Measurements from ENCODE around the gene MAP2K5. TPM values are rescaled to one million over a fixed set of nuclear protein-coding genes. Genes with fewer than 3 reads are reported as not detected.
"Not testable (repeated sequence)": the region's sequence is repeated elsewhere in the genome, so short reads cannot be mapped to it uniquely, and the experiment has no call there.

The MAP2K5 gene
- total RNA-seq, 1 donor from 2014 or later, result 17.8 TPM

DNA sequence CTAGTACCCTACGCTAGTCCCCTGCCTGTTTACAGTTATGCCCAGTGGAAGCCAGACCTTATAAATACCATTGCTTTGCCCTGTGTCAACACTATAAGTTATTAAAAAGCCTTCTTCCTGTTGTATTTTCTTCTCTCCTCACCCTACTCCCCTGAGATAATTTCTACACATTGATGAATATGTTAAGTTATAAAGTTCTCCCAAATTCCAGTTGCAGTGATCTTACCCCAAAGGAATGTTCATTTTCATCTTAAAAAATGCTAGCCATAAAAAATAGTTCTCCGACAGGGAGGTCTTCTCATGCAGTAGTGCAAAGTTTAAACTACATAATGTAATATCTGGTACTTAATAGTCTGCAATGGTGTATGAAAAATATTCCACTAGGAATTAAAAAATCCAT is 58.6 kb downstream of the MAP2K5 start:
- no peak for DNase-seq (ENCODE audit: low spot score)

- DNase-seq (ENCODE audit: low spot score), result no peak
Observed at GRCh38 chr15:67603063-67603462, 60.6 kb downstream of the MAP2K5 start.

DNA sequence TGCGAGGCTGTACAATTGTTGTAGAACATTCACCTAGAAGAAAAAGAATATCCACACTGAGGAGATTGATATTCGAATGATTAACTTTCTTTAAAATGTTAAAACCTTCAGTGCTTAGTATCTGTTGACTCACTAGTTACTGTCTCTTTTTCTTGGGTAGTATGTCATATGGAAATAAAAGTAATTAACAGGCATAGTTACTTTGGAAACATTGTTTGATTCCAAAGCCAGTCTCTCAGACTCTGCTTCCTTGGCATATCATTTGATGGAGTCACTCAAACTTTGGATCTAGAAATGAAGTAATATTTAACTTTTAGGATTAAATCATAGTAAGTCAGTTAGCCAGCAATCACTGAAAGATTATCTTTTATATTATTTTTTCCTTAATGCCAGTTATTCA is 63.4 kb downstream of the MAP2K5 start:
- DNase-seq (ENCODE audit: low spot score), result no peak

DNA sequence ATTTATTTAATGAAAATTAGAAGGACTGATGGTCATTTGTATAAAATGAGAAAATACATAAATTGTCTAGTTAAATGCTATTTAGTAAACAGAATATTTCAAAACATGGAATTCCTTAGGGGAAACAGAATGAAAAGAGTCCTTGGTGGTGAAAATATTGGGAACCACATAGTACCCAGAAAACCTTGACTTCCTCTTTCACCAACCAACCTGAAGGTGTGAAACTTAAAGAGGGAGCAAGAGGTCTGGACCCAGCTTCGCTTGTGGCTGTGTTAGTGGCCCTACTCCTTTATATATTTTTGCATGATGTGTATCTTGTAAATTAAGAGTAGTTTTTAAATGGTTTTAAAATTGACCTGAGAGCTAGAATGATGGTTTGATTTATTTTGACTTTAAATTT is 64.2 kb downstream of the MAP2K5 start:
- no peak for DNase-seq (ENCODE audit: low spot score)

DNA sequence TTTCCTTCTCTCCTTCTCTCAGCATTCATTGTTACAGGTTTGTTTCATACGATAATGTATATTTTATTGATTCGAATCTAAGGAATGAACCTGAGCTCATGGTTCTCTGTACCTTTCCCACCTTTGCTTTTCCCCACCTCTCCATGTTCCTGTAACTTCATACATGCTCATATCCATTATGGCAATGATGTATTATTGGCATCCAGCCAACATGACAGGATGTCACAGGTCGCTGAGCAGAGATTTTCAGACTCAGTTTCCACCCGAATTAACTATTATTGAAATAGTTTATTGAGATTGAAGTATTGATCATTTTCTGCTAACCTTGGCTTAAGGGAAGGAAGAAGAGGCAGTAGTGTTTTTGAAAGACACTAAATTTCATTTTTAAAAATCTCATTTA is 64.8 kb downstream of the MAP2K5 start:
- no peak for DNase-seq (ENCODE audit: low spot score)

DNA sequence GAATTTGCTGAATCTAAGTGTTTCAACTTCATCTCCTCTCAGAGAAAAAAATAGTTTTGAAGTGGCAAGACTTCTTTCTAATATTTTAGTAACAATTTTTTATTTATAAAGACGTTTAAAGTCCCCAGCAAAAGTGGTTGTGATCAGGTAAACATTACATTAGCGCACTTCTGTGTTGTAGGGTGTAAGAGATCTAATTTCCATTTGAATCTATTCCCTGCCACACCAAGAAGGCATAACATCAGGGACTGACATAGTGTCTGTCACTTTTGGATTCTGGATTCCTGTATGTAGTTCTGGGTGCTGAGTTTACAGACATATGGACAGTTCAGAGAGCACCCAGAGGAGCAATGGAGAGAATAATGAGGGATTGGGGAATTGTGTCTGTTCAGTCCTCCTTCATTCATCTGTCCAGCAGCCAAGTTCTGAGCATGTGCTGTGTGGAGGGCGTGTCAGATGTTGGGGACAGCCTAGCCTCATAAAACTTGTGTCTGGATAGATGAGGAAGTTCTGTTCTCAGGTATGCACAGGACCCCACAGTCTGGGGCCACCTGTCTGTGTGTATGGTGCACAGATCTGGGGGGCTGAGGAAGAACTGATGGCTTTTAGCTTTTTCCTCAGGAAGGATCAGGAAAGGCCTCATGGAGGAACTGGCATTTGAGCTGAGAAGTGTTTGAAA is 65.6 kb downstream of the MAP2K5 start:
- no peak for DNase-seq (ENCODE audit: low spot score)

DNA sequence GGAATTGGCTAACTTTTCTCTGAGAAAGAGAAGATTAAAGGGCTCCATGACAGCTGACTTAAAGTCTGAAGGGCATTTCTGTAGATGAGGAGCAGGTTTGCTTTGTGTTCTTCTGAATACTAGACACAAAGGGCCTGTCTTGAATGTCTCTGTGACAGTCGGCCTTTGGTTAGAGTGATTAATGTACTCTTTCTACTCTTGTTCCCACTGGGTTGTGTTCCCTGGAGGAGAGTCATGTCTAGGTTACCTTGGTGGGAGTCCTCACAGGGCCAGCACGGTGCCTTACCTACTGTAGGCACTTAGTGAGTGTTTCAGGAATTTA is 66.1 kb downstream of the MAP2K5 start:
- no peak for DNase-seq (ENCODE audit: low spot score)

GRCh38 chr15:67611370-67612369 is 69.2 kb downstream of the MAP2K5 start:
- no peak for DNase-seq (ENCODE audit: low spot score)

GRCh38 chr15:67613211-67613610 is 70.7 kb downstream of the MAP2K5 start:
- no peak for DNase-seq (ENCODE audit: low spot score)

DNA sequence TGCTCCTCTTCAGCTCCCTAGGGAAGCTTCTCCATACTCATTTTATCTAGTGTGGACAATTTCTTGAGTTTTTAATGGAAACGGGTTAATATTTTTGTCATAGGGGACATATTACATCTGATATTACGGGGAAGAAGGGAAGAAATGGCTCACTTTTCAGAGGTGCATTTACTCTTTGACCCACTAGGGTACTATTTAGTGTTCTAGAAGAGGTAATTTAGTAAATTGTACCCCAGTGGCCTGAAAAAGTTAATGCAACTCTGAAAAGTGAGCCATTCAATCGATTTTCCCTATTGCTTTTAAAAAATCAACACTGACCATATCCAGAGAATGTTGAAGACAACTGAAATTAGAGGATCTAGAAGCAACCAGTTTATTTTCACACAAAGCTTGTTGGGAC is 71.2 kb downstream of the MAP2K5 start:
- no peak for DNase-seq (ENCODE audit: low spot score)

- not testable (repeated sequence) for DNase-seq (ENCODE audit: low spot score)
Observed at GRCh38 chr15:67615131-67615534, 72.6 kb downstream of the MAP2K5 start.

DNA sequence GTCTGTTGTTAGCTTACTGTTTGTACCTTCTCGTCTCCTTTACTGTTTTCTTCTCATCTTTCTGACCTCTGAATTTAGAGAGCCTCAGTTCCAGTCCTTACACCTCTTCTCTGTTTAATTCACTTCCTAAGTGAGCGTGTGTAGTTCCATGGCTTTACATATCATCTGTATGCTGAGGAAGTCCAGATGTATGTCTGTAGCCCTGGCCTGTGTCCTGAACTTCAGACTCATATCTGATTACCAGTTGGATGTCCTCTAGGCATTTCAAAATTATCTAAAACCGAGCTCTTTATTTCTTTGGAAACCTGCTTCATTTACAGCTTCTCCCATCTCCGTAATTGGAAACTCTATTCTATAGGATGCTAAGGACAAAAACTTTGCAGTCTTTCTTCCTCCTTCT is 75.8 kb downstream of the MAP2K5 start:
- DNase-seq (ENCODE audit: low spot score), result no peak

GRCh38 chr15:67622110-67622509 is 79.6 kb downstream of the MAP2K5 start:
- DNase-seq (ENCODE audit: low spot score), result no peak

GRCh38 chr15:67632261-67632660 is 89.8 kb downstream of the MAP2K5 start:
- no peak for DNase-seq (ENCODE audit: low spot score)

DNA sequence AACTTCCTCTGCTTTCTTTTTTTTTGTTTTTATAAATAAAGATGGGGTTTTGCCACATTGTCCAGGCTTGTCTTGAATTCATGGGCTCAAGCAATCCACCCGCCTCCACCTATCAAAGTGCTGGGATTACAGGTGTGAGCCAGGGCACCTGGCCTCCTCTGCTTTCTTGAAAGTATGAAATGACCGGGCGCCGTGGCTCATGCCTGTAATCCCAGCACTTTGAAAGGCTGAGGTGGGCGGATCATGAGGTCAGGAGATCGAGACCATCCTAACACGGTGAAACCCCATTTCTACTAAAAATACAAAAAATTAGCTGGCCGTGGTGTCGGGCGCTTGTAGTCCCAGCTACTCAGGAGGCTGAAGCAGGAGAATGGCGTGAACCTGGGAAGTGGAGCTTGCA is 93.4 kb downstream of the MAP2K5 start:
- DNase-seq (ENCODE audit: low spot score), result not testable (repeated sequence)

DNA sequence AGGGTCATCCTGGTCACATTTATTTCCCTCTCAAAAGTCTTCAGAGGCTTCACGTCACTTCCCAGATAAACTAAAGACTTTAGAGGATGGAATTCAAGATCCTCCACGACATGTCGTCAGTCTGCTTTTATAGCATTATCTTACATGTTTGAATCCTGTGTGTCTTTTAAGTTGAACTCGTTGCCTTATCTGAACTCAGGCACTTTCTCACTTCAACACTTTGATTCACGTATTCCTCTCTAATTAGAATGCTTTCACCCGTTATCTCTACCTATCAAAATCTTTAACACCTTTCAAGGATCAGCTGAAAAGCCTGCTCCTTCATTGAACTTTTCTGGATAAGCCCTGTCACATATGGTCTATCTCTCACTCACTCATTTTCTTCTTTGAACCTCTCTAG is 97.1 kb downstream of the MAP2K5 start:
- no peak for DNase-seq (ENCODE audit: low spot score)

GRCh38 chr15:67641453-67641852 is 99.0 kb downstream of the MAP2K5 start:
- no peak for DNase-seq (ENCODE audit: low spot score)

- DNase-seq (ENCODE audit: low spot score), result no peak
Observed at GRCh38 chr15:67646847-67647246, 104.3 kb downstream of the MAP2K5 start.

DNA sequence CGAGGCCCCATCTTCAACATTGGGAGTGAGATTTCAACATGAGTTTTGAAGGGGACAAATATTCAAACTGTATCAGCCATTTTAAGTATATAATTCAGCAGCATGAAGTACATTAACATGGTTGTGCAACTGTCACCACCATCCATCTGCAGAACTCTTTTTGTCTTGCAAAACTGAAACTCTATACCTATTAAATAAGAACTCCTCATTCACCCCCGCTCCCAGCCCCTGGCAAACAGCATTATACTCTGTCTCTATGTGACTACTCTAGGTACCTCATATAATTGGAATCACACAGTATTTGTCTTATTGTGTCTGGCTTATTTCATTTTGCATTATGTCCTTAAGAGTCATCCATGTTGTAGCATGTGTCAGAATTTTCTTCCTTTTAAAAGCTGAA is 110.1 kb downstream of the MAP2K5 start:
- DNase-seq (ENCODE audit: low spot score), result no peak

GRCh38 chr15:67660446-67660845 is 117.9 kb downstream of the MAP2K5 start:
- no peak for DNase-seq (ENCODE audit: low spot score)

DNA sequence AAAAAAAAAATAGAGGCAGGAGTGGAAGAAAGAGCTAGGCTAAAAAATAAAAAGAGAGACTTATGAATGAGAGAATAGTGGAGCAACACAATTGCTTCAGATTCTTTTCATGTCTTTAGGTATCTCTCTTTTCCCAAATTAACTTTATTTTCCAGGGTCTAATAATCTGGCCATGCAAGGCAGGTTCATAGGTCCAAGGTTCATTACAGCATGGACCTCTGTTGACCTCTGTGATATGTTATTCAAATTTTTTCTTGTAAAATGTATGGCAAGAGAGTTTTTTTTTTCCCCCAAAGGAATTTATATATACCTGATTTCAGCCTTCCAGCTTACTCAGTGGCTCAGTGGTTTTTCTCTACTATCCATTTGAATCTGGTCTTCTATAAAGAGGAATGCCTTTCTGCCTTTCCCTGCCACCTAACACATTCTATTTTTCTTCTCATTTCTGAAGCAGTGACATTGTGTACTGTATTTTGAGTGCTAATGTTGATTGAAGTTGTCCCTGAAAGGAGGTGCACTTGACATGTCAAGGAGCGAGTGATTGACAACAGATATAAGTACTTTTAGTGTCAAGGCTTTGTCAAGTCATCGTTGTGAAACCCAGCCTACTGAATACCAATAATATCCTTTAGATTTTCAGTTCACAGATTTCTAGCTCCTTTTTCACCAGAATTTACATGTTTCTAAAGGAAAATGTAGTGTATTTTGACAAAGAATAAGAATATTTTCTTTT is 118.5 kb downstream of the MAP2K5 start:
- no peak for DNase-seq (ENCODE audit: low spot score)

DNA sequence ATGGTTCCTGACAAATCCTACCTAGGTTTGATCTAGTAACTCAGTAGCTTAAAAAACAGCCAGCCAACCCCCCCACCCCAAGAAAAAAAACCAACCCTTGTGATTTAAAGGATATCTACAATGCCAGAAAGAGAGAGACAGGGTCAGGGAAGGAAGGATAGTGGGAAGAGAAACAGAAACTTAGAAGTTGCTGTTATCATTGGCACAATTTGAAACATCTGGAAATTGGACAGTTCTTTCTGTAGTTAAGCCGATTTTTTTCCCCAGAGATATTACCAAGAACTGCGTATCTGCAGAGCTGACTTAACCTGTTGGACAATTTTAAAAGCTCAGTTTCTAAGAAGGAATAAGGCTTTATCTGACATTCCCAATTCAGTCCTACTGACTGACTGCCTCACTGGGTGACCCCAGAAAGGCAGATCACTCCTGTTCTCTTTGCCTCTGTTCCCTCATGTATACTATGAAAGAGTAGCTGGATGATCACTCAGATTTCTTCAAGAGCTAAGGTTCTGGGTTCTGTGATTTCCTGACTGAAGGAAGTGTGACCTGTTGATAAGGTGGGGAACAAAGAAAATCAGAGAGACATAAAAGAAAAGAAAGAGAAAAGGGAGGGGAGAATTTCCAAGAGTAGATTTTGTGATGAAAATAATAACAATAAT is 128.3 kb downstream of the MAP2K5 start:
- DNase-seq (ENCODE audit: low spot score), result no peak
